ENCODE measurements around the gene NECTIN2.

NECTIN2 gene

DNA sequence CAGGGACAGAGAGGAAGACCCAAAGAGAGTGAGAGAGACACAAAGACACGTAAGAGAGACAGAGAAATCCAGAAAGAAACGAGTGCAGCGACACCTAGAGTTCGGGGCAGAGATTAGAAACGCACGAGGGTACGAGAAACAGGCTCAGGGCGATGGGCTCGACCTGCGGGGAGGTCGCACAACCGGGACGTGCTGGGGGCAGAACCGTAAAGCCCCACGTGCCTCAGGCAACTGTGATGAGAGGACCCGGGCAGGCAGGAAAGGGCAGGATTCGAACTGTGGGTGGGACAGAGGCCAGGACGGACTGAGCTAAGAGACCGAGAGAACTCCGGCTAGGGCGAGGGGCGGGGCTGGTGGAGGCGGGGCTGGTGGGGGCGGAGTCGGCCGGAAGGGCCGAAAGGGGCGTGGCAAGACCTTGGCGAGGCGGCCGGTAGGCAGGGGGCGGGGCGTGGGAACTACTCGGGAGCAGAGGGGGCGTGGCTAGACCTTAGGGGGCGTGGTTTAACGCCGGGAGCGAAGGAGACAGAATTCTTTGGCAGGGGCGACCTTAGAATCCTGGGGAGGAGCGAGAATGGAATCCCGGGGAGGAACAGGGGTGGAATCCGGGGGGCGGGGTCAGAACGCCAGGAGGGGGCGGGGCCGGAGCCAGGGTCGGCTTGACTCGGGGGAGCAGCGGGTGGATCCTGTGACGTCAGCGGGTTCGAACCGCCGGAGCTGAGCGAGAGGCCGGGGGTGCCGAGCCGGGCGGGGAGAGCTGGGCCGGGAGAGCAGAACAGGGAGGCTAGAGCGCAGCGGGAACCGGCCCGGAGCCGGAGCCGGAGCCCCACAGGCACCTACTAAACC lies at the start of gene NECTIN2:
Gene NECTIN2, plus strand, starts transcription at position 686 of the 843 bp plus-strand sequence. CDS start 229 bp downstream, outside the sequence.
- FAIRE-seq: peak; percentile 63

DNA sequence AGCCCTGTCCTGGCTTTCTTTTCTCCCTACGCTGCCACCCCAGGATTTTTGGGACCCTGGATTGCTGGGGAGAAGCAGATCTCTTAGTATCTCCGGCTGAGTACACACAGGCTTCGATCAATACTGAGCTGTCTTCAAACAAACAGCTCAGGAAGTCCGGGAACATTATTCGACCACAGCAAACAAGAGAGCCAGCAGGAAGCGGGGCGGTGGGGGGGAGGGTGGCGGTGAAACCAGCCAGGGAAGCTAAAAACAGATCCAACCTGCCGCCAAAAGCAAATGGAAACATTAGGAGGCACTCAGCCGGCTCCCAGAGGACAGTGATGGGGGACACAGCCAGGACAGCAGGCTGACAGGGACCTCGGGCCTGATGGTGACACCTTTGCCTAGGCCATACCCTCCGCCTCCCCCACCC lies 49.4 kb upstream of the NECTIN2 start:
- FAIRE-seq: no peak

DNA sequence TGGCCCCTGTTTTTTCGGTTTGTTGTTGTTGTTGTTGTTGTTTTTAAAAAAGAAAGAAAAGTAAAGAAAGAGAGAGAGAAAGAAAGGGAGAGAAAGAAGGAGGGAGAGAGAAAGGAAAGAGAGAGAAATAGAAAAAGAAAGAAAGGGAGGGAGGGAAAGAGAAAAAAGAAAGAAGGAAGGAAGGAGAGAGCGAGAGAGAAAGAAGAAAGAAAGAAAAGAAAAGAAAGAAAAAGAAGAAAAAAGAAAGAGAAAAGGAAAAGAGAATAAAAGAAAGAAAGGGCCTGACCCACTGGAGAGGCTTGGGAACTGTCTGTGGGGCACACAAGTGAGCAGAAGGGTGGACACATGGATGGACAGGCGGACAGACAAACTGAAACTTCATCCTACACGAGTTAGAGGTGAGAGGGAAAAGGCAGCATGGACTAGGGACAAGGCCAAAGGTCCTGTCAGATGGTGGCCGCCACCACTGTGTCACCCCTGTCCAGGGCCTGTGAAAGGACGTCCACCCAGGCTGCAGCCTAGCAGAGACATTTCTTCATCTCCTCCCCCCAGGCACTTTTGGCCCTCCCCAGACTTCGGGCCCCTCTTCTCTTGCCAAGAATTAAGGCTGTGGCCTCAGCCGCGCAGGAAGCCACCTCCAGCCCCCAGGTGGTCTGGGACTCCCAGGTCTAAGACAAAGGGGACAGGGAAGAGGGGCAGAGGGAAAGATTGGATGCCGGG lies 46.3 kb upstream of the NECTIN2 start:
- no peak for FAIRE-seq

DNA sequence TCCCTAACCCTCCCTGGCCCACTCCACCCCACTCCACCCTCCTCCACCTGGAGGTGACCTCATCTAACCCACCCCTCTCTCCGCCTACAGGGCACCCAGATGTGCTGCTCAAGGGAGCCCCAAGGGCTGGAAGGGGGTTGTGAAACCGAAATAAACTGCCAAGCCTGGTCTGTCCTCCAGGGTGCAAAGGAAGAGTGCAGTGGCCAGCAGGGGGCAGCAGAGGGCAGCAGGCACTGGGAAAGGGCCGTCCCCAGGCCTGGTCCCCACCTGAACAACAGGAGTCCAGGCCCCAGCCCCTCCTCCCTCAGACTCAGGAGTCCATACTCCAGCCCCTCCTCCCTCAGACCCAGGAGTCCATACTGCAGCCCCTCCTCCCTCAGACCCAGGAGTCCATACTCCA lies 45.6 kb upstream of the NECTIN2 start:
- no peak for FAIRE-seq

DNA sequence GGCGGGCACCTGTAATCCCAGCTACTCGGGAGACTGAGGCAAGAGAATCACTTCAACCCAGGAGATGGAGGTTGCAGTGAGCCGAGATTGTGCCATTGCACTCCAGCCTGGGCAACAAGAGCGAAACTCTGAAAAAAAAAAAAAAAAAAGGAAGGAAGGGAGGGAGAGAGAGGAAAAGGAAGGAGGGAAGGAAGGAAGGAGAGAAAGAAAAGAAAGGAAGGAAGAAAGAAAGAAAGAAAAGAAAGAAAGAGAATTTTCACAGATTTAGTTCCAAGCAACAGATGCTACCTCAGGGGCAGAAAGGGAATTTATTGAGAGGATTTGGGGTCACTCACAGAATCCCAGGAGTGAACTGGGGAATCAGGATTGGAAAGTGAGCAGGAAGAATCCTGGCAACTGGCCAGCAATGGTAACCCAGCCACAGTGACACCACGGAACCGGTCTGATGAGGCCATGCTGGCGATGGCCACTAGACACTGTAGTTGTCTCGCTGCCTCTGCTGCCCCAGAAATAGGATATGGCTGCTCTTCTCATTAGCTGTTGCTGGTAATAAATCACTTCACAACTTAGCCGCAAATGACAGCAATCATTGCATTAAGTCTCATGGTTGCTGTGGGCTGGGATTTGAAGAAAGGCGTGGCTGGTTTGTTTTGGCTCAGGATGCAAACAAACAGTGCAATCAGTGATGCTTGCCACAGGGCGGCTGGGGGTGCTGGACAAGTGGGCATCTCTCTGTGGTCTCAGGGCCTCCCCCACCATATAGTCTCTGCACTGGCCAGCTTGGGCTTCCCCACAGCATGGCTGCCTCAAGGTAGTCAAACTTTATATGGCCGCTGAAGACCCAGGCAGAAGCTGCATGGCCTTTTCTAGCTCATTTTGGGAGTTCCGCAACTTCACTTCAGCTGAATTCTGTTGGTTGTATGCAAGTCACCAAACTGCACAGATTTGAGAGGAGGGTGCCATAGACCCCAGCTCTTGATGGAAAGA lies 42.4 kb upstream of the NECTIN2 start:
- no peak for FAIRE-seq

DNA sequence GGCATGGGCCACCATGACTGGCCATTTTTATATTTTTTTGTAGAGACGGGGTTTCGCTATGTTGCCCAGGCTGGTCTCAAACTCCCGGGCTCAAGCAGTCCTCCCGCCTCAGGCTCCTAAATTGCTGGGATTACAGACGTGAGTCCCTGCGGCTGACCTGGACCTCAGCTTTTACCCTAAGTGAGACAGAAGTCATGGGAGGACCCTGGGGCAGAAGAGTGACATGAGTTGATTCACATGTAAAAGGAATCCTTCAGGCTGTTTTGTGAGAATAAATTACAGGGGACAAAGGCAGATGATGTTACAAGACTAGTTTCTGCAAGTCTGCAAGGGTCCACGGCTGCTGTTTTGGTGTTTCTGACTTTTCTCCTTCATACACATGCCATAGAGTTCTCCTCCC lies 39.8 kb upstream of the NECTIN2 start:
- no peak for FAIRE-seq

DNA sequence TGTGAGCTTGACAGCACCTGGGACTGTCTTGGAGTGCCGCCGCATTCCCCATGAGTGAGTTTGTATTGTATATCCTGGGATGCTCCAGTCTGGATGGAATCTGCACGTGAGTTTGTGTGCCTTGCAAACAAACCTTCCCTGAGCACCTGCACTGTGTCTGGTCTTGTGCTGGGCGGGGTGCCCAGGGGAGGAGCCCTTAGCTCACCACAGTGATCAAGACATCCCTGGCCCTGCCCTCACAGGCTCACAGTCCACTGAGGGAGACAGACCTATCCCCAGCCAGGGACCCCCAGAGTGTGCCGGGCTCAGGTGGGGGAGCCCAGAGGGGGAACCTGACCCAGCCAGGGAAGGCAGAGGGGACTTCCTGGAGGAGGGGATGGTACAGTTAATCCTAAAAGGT lies 38.9 kb upstream of the NECTIN2 start:
- no peak for FAIRE-seq

DNA sequence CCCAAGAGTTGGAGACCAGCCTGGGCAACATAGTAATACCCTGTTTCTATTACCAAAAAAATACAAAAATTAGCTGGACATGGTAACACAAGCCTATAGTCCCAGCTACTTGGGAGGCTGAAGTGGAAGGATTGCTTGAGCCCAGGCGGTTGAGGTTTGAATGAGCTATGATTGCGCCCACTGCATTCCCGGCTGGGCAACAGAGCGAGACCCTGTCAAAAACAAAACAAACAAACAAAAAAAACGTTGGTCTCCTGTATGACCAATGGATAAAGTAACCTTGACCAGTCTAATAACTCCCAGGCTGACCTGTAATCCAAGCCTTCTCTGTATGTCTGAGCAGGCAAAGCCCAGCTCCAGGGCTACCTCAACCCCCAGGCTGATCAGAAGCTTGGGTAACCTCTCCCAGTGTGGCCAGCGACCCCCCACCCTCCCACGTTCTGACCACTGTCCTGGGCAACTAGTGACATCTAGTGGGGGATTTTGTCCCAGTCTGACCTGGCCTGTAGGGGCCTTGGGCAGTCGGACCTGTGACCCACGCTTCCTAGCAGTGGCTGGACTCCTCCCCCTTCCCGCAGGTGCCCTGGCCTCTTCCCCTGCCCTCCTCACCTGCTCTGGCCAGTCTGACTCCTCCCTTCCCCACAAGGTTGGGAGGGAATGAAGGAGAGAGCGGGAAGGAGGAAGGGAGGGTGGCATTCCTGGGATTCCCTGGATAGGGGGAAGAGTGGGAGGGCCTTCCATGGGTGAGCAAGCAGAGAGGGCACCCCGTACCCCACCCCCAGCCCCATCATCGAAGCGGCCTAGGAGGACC lies 38.2 kb upstream of the NECTIN2 start:
- no peak for FAIRE-seq

DNA sequence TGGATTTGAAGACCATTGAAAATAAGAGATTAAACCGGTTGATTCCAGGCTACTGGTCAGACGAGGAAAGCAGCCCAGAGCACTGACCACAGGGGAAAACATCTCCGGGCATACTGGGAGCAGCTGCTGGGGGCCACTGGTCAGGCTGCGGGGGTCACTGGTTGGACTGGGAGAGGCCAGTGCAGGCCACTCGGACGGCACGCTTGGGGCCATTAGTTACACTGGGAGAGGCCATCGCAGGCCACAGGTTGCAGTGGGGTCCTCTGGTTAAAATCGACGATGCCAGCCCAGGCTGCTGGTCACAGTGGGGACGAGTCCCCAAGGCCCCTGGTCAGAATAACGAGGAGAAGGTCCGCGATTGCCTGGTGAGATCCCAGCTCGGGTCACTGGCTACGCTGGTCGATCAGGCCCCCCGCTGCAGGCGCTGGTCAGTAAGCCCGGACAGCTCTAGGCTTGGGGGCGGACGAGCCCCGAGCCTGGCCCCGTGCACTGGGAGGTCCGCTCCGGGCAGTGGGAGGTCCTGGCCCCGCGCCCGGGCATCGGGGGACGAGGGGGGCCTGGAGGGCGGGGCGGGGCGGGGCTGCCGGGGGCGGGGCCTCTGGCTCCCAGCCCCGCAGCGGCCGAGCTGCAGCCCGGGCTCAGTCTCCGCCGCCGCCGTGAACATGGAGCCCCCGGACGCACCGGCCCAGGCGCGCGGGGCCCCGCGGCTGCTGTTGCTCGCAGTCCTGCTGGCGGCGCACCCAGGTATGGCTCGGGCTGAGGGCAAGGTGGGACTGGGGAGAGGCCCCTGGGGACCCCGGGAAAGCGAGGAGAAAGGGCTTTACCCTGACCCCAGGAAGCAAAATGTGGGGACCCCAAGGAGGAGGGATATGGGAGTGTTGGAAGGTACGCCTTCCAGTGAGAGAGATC lies 37.4 kb upstream of the NECTIN2 start, which contains the start of gene BCAM:
Gene BCAM, plus strand, starts transcription at position 641 of the 909 bp plus-strand sequence. Its CDS starts 22 bp downstream, at position 663.
- no peak for FAIRE-seq

DNA sequence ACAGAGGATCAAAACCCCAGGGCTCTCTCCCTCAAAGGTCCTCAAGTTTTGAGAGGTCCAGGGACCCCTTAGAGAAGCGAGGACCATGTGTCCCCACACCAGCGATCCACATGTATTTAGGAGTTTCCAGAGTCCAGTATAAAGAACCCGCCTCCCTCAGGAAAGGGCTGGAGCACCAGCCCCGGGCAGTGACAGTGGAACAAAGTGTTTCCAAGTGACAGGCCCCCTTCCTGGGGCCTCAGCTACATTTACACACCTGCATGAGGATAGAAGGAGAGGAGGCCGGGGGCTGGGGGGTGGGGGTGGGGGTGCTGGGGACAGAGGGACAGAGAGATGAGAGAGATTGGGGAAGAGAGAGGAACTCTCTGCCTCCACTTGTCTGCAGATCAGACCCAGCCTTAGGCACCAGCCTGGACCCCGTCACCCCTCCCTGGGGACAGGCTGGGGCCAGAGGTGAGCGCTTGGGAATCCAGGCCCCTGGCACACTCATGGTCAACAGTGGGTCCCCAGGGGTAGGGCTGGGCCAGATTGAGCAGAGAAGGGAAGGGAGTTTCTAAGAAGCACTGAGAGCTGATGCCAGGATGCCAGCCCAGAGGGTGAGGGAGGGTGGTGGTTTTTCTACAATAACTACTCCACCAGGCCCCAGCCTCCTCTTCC lies 36.4 kb upstream of the NECTIN2 start:
- FAIRE-seq: no peak

DNA sequence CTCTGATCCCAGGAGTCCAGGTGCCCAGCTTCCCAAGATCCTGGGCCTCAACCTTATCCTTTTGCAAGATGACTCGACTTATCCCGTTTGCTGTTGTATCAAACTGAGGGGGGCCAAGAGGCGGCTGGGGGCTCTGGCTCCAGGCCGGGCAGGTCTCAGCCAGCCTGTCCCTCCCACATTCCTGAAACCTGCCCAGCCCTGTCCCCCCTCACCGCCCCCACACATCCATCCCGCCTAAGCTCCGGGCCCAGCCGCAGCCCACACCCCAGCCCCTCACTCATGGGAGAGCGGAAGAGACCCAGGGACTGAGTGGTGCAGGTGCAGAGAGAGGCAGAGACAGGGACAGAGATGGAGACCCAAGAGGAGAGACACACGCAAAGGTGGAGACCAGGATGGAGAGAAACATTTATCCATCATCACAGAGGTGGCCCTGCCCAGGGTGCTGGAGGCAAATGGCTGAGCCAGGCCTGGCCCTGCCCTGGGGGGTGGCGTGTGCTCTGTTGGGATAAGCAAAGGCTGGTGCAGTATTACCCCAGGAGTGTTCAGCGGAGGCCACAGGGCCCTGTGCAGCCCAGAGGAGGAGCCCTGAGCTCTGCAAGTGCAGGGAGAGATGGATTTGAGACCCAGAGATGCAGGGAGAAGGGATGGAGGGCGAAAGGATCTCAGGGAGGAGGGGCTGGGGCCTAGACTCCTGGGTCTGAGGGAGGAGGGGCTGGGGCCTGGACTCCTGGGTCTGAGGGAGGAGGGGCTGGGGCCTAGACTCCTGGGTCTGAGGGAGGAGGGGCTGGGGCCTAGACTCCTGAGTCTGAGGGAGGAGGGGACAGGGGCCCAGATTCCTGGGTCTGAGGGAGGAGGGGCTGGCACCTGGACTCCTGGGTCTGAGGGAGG lies 35.6 kb upstream of the NECTIN2 start:
- FAIRE-seq: no peak

DNA sequence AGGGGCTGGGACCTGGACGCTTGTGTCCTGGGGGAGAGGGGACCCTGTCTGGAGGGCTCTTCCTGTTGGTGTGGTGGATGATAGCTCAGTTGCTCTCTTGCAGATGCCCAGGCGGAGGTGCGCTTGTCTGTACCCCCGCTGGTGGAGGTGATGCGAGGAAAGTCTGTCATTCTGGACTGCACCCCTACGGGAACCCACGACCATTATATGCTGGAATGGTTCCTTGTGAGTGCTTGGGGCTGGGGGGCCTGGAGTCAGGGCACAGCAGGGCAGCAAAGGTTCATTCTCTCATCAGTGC lies 35.0 kb upstream of the NECTIN2 start:
- FAIRE-seq: no peak

DNA sequence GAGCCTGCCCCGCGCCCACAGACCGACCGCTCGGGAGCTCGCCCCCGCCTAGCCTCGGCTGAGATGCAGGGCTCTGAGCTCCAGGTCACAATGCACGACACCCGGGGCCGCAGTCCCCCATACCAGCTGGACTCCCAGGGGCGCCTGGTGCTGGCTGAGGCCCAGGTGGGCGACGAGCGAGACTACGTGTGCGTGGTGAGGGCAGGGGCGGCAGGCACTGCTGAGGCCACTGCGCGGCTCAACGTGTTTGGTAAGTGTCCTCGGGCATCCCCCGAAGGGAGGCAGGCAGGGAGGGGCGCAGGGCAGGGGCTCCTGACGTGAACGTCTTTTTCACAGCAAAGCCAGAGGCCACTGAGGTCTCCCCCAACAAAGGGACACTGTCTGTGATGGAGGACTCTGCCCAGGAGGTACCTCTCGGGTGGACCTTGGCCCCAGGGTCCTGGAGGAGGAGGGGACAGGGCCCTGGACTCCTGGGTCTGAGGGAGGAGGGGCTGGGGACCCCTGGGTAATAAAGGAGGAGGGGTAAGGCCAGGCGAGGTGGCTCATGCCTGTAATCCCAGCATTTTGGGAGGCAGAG lies 33.9 kb upstream of the NECTIN2 start:
- no peak for FAIRE-seq

DNA sequence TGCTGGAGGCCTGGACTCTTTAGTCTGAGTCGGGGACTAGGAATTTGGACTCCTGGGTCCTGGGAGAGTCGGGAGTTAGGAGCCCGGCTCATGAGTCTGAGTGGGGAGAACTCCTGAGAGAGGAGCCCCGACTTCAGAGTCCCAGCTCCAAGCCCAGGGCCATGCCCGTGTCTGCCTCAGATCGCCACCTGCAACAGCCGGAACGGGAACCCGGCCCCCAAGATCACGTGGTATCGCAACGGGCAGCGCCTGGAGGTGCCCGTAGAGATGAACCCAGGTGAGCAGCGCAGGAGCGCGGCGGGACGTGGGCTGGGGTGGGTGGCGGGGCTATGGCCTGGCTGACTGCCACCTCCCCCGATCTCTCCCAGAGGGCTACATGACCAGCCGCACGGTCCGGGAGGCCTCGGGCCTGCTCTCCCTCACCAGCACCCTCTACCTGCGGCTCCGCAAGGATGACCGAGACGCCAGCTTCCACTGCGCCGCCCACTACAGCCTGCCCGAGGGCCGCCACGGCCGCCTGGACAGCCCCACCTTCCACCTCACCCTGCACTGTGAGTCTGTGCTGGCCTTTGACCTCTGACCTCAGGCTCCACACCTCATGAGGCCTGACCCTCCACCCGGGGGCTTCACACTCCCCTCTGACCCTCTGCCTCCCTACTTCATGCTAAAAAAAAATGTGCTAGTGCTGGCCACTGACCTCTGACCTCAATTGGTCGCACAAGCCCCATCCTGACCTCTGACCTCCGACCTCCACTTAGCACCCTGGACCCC lies 32.8 kb upstream of the NECTIN2 start:
- no peak for FAIRE-seq

DNA sequence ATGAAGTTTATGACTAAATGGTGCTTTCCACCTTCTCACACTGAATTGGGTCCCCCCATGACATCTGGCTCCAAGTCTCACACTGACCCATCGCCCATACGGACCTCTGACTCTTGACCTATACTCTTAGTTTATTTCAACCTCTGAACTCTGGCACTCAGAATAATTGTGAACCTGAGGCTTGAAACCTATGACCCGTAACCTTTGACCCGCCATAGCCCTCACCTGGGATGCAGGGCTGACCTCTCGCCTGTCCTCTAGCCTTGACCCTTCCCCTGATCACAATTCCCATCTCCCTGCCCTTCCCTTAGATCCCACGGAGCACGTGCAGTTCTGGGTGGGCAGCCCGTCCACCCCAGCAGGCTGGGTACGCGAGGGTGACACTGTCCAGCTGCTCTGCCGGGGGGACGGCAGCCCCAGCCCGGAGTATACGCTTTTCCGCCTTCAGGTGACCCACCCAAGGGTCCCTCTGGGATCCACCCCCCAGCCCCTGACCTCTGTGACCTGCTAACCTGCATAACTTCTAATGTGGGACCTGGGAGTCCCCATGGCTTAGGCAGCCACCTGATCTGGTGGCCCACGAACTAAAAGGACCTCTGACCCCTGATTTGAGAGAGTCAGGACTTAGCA lies 32.1 kb upstream of the NECTIN2 start:
- FAIRE-seq: no peak

DNA sequence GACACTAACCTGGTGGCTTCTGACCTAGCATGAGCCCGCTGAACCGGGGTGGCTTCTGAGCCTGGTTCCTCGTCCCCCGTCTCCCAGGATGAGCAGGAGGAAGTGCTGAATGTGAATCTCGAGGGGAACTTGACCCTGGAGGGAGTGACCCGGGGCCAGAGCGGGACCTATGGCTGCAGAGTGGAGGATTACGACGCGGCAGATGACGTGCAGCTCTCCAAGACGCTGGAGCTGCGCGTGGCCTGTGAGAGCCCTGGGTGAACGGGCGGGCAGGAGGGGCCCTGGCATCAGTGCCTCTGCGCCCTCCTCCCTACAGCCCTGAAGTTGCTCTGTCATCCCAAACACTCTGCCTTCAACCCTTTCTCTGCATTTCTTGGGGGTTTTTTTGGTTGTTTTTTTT lies 31.6 kb upstream of the NECTIN2 start:
- no peak for FAIRE-seq

DNA sequence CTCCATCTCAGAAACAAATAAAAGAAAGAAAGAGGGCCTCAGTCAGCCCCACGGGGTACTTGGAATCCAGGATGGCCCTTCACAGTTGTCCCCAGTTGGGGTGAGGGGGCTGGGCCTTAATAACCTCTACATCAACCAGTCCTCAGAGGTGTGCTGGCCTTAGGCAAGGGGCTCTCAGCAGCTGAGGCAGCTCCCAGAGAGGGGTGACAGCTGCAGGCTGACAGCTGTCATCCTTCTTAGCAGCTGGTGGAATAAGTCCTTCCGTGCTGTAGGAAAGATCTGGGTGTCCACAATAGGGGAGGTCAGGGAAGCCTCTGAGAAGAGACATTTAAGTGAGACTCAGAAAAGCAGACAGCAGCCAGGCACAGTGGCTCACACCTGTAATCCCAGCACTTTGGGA lies 29.8 kb upstream of the NECTIN2 start:
- FAIRE-seq: no peak
